ENCODE results near the gene NNMT. TPM values are rescaled to one million over a fixed set of nuclear protein-coding genes. Genes with fewer than 3 reads are reported as not detected.
A peak's percentile ranks its signal among the peaks of the same experiment; 100 is the strongest.

NNMT gene
- total and polyA plus RNA-seq, 9 of the 15 experiments (the other 6 are each of a cell fraction or from before 2014, with no cell fraction given): 6.1 to 15.0 (median 11.2) TPM

DNA sequence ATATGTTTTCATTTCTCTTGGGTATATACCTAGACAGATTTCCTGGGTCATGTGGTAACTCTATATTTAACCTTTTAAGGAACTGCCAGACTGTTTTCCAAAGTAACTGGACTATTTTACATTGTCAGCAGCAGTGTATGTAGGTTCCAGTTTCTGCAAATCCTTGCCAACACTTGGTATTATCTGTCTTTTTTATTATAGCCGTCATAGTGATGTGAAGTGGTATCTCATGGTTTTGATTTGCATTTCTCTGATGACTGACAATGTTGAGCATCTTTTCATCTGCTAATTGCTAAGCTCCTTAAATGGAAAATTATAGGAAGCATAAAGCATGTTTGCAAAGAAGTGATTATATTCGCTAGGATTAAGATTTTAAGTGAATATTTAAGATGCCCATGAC, 13.9 kb downstream of the NNMT start:
- intact Hi-C loops (cut with micrococcal nuclease): no loop called here
- DNase-seq (ENCODE audit: extremely low read depth in 1 of 4, low spot score in 3 of 4) (no peak), FAIRE-seq (no peak), ATAC-seq (no peak)
- Histone ChIP-seq H3K4me1 (replicated peaks in 1 of 2; ENCODE audit: control insufficient read depth in 2 of 2, insufficient read depth in 2 of 2, low read length in 2 of 2) (peaks cover 7 to 47% of the 10 kb centered on the region in 2 experiments), H4K20me1 (replicated peaks; ENCODE audit: control insufficient read depth, insufficient read depth, low read length) (no peaks in the 10 kb centered on the region), H3K4me2 (ENCODE audit: insufficient read depth, low read length) (no peak overlapping the region), H3K9ac (ENCODE audit: insufficient read depth in 1 of 2, low read depth in 2 of 2, low read length in 2 of 2) (no peak overlapping the region), H2AFZ (ENCODE audit: low read depth, low read length) (no peak overlapping the region), H3K9me1 (ENCODE audit: control insufficient read depth, insufficient read depth, low read length) (no peaks in the 10 kb centered on the region), H3K79me2 (ENCODE audit: control insufficient read depth, insufficient read depth, low read length) (no peaks in the 10 kb centered on the region), H3K9me3 (replicated peaks; ENCODE audit: control insufficient read depth, insufficient read depth, low read depth, low read length) (no peaks in the 10 kb centered on the region), H3K36me3 (ENCODE audit: control insufficient read depth, insufficient read depth, low read length) (no peaks in the 10 kb centered on the region), H3K27ac (ENCODE audit: extremely low read depth, low read depth, low read length) (no peak overlapping the region), H3K4me3 (no peak overlapping the region), H3K27me3 (ENCODE audit: control insufficient read depth in 2 of 2, insufficient read depth in 2 of 2, low read length in 2 of 2) (no peaks in the 10 kb centered on the region)
- WGBS (ENCODE audit: insufficient coverage, low coverage, missing lambda C conversion rate): 46% methylated on average over 2 of the region's 2 CpGs
- CTCF ChIA-PET (ENCODE audit: low intra/inter-chr PET ratio): no interaction called here
- BruUV-seq (replicated peaks): no TSS peak
- in situ Hi-C loops (cut with MboI): no loop called here
- TF ChIP-seq ESRRA (IDR thresholded peaks at IDR 0.05; ENCODE audit: borderline replicate concordance, low read depth) (no peak), RBM25 (IDR thresholded peaks at IDR 0.05; ENCODE audit: low read depth, low read length, severe bottlenecking) (peak; percentile 60)
- POLR2A ChIA-PET: no interaction called here

GRCh38 chr11:114311946-114312345, 15.7 kb downstream of the NNMT start:
- Histone ChIP-seq H3K27ac (ENCODE audit: extremely low read depth, low read depth, low read length) (no peak overlapping the region), H3K79me2 (ENCODE audit: control insufficient read depth, insufficient read depth, low read length) (no peaks in the 10 kb centered on the region), H3K4me3 (no peak overlapping the region), H2AFZ (ENCODE audit: low read depth, low read length) (no peak overlapping the region), H3K4me1 (replicated peaks in 1 of 2; ENCODE audit: control insufficient read depth in 2 of 2, insufficient read depth in 2 of 2, low read length in 2 of 2) (peaks cover 7 to 53% of the 10 kb centered on the region in 2 experiments), H3K9me3 (replicated peaks; ENCODE audit: control insufficient read depth, insufficient read depth, low read depth, low read length) (no peaks in the 10 kb centered on the region), H3K4me2 (ENCODE audit: insufficient read depth, low read length) (no peak overlapping the region), H3K27me3 (ENCODE audit: control insufficient read depth in 2 of 2, insufficient read depth in 2 of 2, low read length in 2 of 2) (no peaks in the 10 kb centered on the region), H3K9me1 (ENCODE audit: control insufficient read depth, insufficient read depth, low read length) (no peaks in the 10 kb centered on the region), H4K20me1 (replicated peaks; ENCODE audit: control insufficient read depth, insufficient read depth, low read length) (no peaks in the 10 kb centered on the region), H3K36me3 (ENCODE audit: control insufficient read depth, insufficient read depth, low read length) (no peaks in the 10 kb centered on the region), H3K9ac (ENCODE audit: insufficient read depth in 1 of 2, low read depth in 2 of 2, low read length in 2 of 2) (peak overlapping the region in 1 of 2 experiments; percentile 26; a peak in 1 of 4 replicates)
- TF ChIP-seq ZNF217 (CRISPR knock-in tag; IDR thresholded peaks at IDR 0.05) (no peak), NR3C1 (CRISPR knock-in tag; IDR thresholded peaks at IDR 0.05) (no peak), MEF2A (IDR thresholded peaks at IDR 0.05; ENCODE audit: control insufficient read depth, low read depth, low read length) (no peak), ZNF561 (CRISPR knock-in tag; conservative IDR thresholded peaks at IDR 0.05) (no peak), ZNF277 (CRISPR knock-in tag; IDR thresholded peaks at IDR 0.05; ENCODE audit: borderline replicate concordance) (no peak), HDAC1 (IDR thresholded peaks at IDR 0.05) (no peak), MTF1 (CRISPR knock-in tag; IDR thresholded peaks at IDR 0.05; ENCODE audit: borderline replicate concordance) (no peak), CEBPB (tag; IDR thresholded peaks at IDR 0.05) (no peak), ZNF668 (CRISPR knock-in tag; IDR thresholded peaks at IDR 0.05) (no peak), ZNF699 (CRISPR knock-in tag; IDR thresholded peaks at IDR 0.05; ENCODE audit: insufficient replicate concordance) (no peak), KDM4B (IDR thresholded peaks at IDR 0.05; ENCODE audit: borderline replicate concordance in 2 of 2, low read depth in 1 of 2) (no peak)
- POLR2A ChIA-PET: interaction anchor here (0.8 to 1.2 kb wide), 2 partner anchors 9 to 12 kb away, joined by 3 to 4 read pairs; no protein-coding TSS in a partner anchor
- WGBS (ENCODE audit: insufficient coverage, low coverage, missing lambda C conversion rate): 80% methylated on average over 10 of the region's 10 CpGs
- intact Hi-C loops (cut with micrococcal nuclease): no loop called here
- BruUV-seq (replicated peaks): no TSS peak
- DNase-seq (ENCODE audit: extremely low read depth in 1 of 4, low spot score in 3 of 4) (no peak), FAIRE-seq (no peak), ATAC-seq (no peak)
- CTCF ChIA-PET (ENCODE audit: low intra/inter-chr PET ratio): no interaction called here
- in situ Hi-C loops (cut with MboI): no loop called here

All from K562 (cell line).